SK-N-SH (cell line): Measurements from ENCODE around the gene SERPINE1. TPM values are rescaled to one million over a fixed set of nuclear protein-coding genes. Genes with fewer than 3 reads are reported as not detected.
A peak's percentile ranks its signal among the peaks of the same experiment; 100 is the strongest.

ENCODE experiments used
- CTCF ChIA-PET: fragments of 300-600, 350-600 bp; formaldehyde crosslinking; extraction: SDS; loops from one replicate; lab custom pipeline; 2021; lab: Yijun Ruan, JAX
- POLR2A ChIA-PET: fragments of 350-600 bp; sonication (Branson Sonifier 250); formaldehyde crosslinking; extraction: SDS; loops from one replicate; lab custom pipeline; 2020; ENCODE audit warnings: antibody characterized with exemption, inconsistent platforms; lab: Yijun Ruan, JAX
- DNase-seq: peaks from one replicate; pipeline ENCODE4 v3.0.0; 2012
- H2AFZ ChIP-seq: fragments of 200-600 bp; sonication (generic); 2 replicates; pipeline ENCODE4 v1.8.1; 2016; ENCODE audit warnings: antibody characterized with exemption, mild to moderate bottlenecking, low read depth
- H3F3A ChIP-seq: fragments of 200-600 bp; sonication (generic); replicated peaks from 2 replicates; pipeline ENCODE3; 2016; ENCODE audit warnings: antibody characterized with exemption, mild to moderate bottlenecking; ENCODE audit not compliant: insufficient read depth
- H3K27ac ChIP-seq, 2 experiments: fragments of 200-500 bp in 1 of 2; fragments of 200-600 bp in 1 of 2; sonication (Bioruptor generic) in 1 of 2; sonication (generic), shearing (Covaris generic) in 1 of 2; 2 replicates each; pipeline versions ENCODE4 v1.5.1 to v1.6.1; 2014 to 2016; ENCODE audit warnings: low read depth in 2 of 2, inconsistent platforms in 1 of 2, low read length in 1 of 2, mild to moderate bottlenecking in 1 of 2, mixed read lengths in 1 of 2
- H3K27me3 ChIP-seq: fragments of 200-600 bp; sonication (generic), shearing (Covaris generic); 2 replicates; pipeline ENCODE4 v1.6.1; 2016; ENCODE audit warnings: mixed run types; ENCODE audit not compliant: insufficient read depth
- H3K36me3 ChIP-seq, 2 experiments: fragments of 200-500 bp in 1 of 2; fragments of 200-600 bp in 1 of 2; sonication (Bioruptor generic) in 1 of 2; sonication (generic) in 1 of 2; replicated peaks in 1 of 2; 2 replicates each; pipeline versions ENCODE3 to v1.5.1; 2014 to 2016; ENCODE audit warnings: low read length in 1 of 2, mild to moderate bottlenecking in 1 of 2; ENCODE audit not compliant: insufficient read depth in 2 of 2, control insufficient read depth in 1 of 2
- H3K4me1 ChIP-seq, 2 experiments: fragments of 200-500 bp in 1 of 2; fragments of 200-600 bp in 1 of 2; sonication (Bioruptor generic) in 1 of 2; sonication (generic), shearing (Covaris generic) in 1 of 2; 2 replicates each; pipeline versions ENCODE4 v1.5.1 to v1.6.1; 2014 to 2016; ENCODE audit warnings: low read depth in 1 of 2, low read length in 1 of 2, mixed run types in 1 of 2; ENCODE audit not compliant: insufficient read depth in 2 of 2, control insufficient read depth in 1 of 2
- H3K4me2 ChIP-seq: fragments of 200-600 bp; sonication (generic), shearing (Covaris generic); 2 replicates; pipeline ENCODE4 v1.6.1; 2017; ENCODE audit warnings: mixed run types
- H3K4me3 ChIP-seq, 2 experiments: fragments of 200-500 bp in 1 of 2; fragments of 200-600 bp in 1 of 2; sonication (Bioruptor generic) in 1 of 2; sonication (generic), shearing (Covaris generic) in 1 of 2; 2 replicates each; pipeline versions ENCODE4 v1.5.1 to v1.8.1; 2014 to 2016; ENCODE audit warnings: low read depth in 2 of 2, inconsistent platforms in 1 of 2, low read length in 1 of 2, mild to moderate bottlenecking in 1 of 2, mixed read lengths in 1 of 2, moderate library complexity in 1 of 2
- H3K79me2 ChIP-seq: fragments of 200-600 bp; sonication (generic); 2 replicates; pipeline ENCODE4 v1.8.1; 2017; ENCODE audit warnings: mild to moderate bottlenecking; ENCODE audit not compliant: insufficient read depth
- H3K9ac ChIP-seq: fragments of 200-600 bp; sonication (generic); 2 replicates; pipeline ENCODE4 v1.6.1; 2017; ENCODE audit warnings: mixed run types
- H3K9me2 ChIP-seq: fragments of 200-600 bp; sonication (generic); 2 replicates; pipeline ENCODE4 v1.6.1; 2017; ENCODE audit warnings: mixed run types
- H3K9me3 ChIP-seq: fragments of 200-600 bp; sonication (generic); 2 replicates; pipeline ENCODE4 v1.6.1; 2017; ENCODE audit warnings: mixed run types, mild to moderate bottlenecking, moderate library complexity
- H4K20me1 ChIP-seq: fragments of 200-600 bp; sonication (generic); 2 replicates; pipeline ENCODE4 v1.6.1; 2017; ENCODE audit warnings: mild to moderate bottlenecking, mixed run types; ENCODE audit not compliant: insufficient read depth
- CHD2 ChIP-seq: fragments of 150-350 bp; IDR thresholded peaks from 2 replicates; pipeline ENCODE4 v1.6.1; 2018; ENCODE audit warnings: low read length; ENCODE audit not compliant: partially characterized antibody
- CTCF ChIP-seq: fragments of 200-600 bp; sonication (generic); IDR thresholded peaks from 2 replicates; pipeline ENCODE4 v1.6.1; 2017; ENCODE audit warnings: antibody characterized with exemption, mild to moderate bottlenecking, moderate library complexity
- ELF1 ChIP-seq: IDR thresholded peaks from 2 replicates; pipeline ENCODE4 v1.4.0; 2012
- EZH2phosphoT487 ChIP-seq: fragments of 200-600 bp; sonication (generic); IDR thresholded peaks from 2 replicates; pipeline ENCODE4 v1.6.1; 2017; ENCODE audit warnings: low read depth, mixed run types, mild to moderate bottlenecking, antibody characterized with exemption, moderate library complexity, borderline replicate concordance
- FOSL2 ChIP-seq: IDR thresholded peaks from 2 replicates; pipeline ENCODE4 v1.4.0; 2012; ENCODE audit warnings: low read depth, mild to moderate bottlenecking, moderate library complexity, borderline replicate concordance
- GATA2 ChIP-seq: sonication (generic); formaldehyde crosslinking; IDR thresholded peaks from 2 replicates; pipeline ENCODE4 v1.5.0; 2020; ENCODE audit warnings: mild to moderate bottlenecking, missing genetic modification reagents
- IRF3 ChIP-seq: fragments of 150-350 bp; IDR thresholded peaks from 2 replicates; pipeline ENCODE4 v1.6.1; 2016; ENCODE audit warnings: mild to moderate bottlenecking, low read depth, low read length
- MXI1 ChIP-seq: IDR thresholded peaks from 2 replicates; pipeline ENCODE4 v1.6.1; 2012; ENCODE audit warnings: mild to moderate bottlenecking, low read depth, low read length, improper control_type of control experiment
- NRF1 ChIP-seq: IDR thresholded peaks from 2 replicates; pipeline ENCODE4 v1.6.1; 2012; ENCODE audit warnings: low read depth, mild to moderate bottlenecking, low read length
- PBX3 ChIP-seq: IDR thresholded peaks from 2 replicates; pipeline ENCODE4; 2012
- RAD21 ChIP-seq: IDR thresholded peaks from 2 replicates; pipeline ENCODE4 v1.6.1; 2012; ENCODE audit warnings: mild to moderate bottlenecking, low read length
- RFX5 ChIP-seq: IDR thresholded peaks from 2 replicates; pipeline ENCODE4 v1.6.1; 2012; ENCODE audit warnings: mild to moderate bottlenecking, improper control_type of control experiment, low read length
- RXRA ChIP-seq: IDR thresholded peaks from 2 replicates; pipeline ENCODE4 v1.4.0; 2012; ENCODE audit warnings: low read depth, mild to moderate bottlenecking, borderline replicate concordance
- SIN3A ChIP-seq: IDR thresholded peaks from 2 replicates; pipeline ENCODE4 v1.6.1; 2012; ENCODE audit warnings: low read depth, mild to moderate bottlenecking, low read length, moderate library complexity, borderline replicate concordance
- TCF12 ChIP-seq: IDR thresholded peaks from 2 replicates; pipeline ENCODE4 v1.4.0; 2012
- TEAD4 ChIP-seq: IDR thresholded peaks from 2 replicates; pipeline ENCODE4 v1.4.0; 2012; ENCODE audit warnings: mild to moderate bottlenecking, borderline replicate concordance; ENCODE audit not compliant: insufficient read depth
- USF1 ChIP-seq: IDR thresholded peaks from 2 replicates; pipeline ENCODE4 v1.4.0; 2012; ENCODE audit warnings: low read depth, borderline replicate concordance
- YY1 ChIP-seq: IDR thresholded peaks from 2 replicates; pipeline ENCODE4 v1.4.0; 2012; ENCODE audit warnings: low read depth, mild to moderate bottlenecking
- ZBTB33 ChIP-seq: IDR thresholded peaks from 2 replicates; pipeline ENCODE4 v1.4.0; 2012; ENCODE audit warnings: low read depth, borderline replicate concordance
- WGBS: methylation state at CpG from one replicate; pipeline ENCODE4 v1.1.6; 2017; ENCODE audit warnings: low lambda C conversion rate; 5-methylcytosine and 5-hydroxymethylcytosine counted together
- polyA plus RNA-seq, 3 experiments: library from polyadenylated mRNA; depleted of rRNA; stranded (reverse); fragments of >200 nt; gene quantifications; 2 replicates each; pipeline ENCODE4 v1.2.3, GENCODE V29; 2012

The SERPINE1 gene
- polyA plus RNA-seq, 1 of the 3 experiments (the other 2 are of a cell fraction), result 4,174 TPM

- peak; percentile 63; the same call in 1 of the 2 replicates for TF ChIP-seq USF1
- TF ChIP-seq ZBTB33, result 0 out of 2 replicates have a peak, but pooled peaks have one; percentile 12
- 0 out of 2 replicates have a peak, but pooled peaks have one; percentile 11 for TF ChIP-seq PBX3
- no peak for TF ChIP-seq RXRA
- no peak for TF ChIP-seq TEAD4
- TF ChIP-seq SIN3A, result no peak
- no peak for TF ChIP-seq EZH2phosphoT487
- no peak for TF ChIP-seq RFX5
- TF ChIP-seq TCF12, result no peak
- TF ChIP-seq, all 33 proteins: peak for 9
These were observed 35.8 kb downstream of the SERPINE1 start (continued) for GRCh38 chr7:101162551-101163278.

- H3K4me3 ChIP-seq, result peak overlapping the region; percentile 55 to 56
- H3K4me2 ChIP-seq, result peak overlapping the region; percentile 98
- peaks cover 19 to 23% of the 10 kb centered on the region in 2 experiments for H3K36me3 ChIP-seq
- no peak overlapping the region for H3K9ac ChIP-seq
- H3K4me1 ChIP-seq, result peaks cover 36 to 49% of the 10 kb centered on the region in 2 experiments
- 2% methylated on average over 63 of the region's 92 CpGs for WGBS
- H3F3A ChIP-seq, result peaks cover 46% of the 10 kb centered on the region
- peak; percentile 88 for DNase-seq
- no peak overlapping the region for H2AFZ ChIP-seq
- ChIA-PET POLR2A (interaction anchor here (0.6 to 3.0 kb wide), 18 partner anchors 7 to 507 kb away, joined by 3 to 43 read pairs (median 6); partner anchors contain the start of genes ACTL6B, AP1S1, NAT16 and PLOD3), CTCF (interaction anchor here (0.5 to 3.8 kb wide), 16 partner anchors 7 to 413 kb away, joined by 3 to 21 read pairs (median 4); partner anchors contain the start of genes AP1S1, NAT16, PLOD3 and ZNHIT1)
- no peaks in the 10 kb centered on the region for H3K27me3 ChIP-seq
- peaks cover 24% of the 10 kb centered on the region for H4K20me1 ChIP-seq
- H3K27ac ChIP-seq, result peak overlapping the region in 1 of 2 experiments; percentile 94; a peak in 2 of 4 replicates
- H3K9me3 ChIP-seq, result no peaks in the 10 kb centered on the region
- no peaks in the 10 kb centered on the region for H3K79me2 ChIP-seq
- no peaks in the 10 kb centered on the region for H3K9me2 ChIP-seq
- no peak for TF ChIP-seq ELF1
- no peak for TF ChIP-seq FOSL2
- no peak for TF ChIP-seq SIN3A
- TF ChIP-seq ZBTB33, result no peak
- no peak for TF ChIP-seq RAD21
- TF ChIP-seq CHD2, result no peak
- no peak for TF ChIP-seq GATA2 (CRISPR knock-in tag)
- TF ChIP-seq MXI1, result 0 out of 2 replicates have a peak, but pooled peaks have one; percentile 28
- TF ChIP-seq IRF3, result no peak
- TF ChIP-seq YY1, result no peak
- TF ChIP-seq CTCF, result no peak
- no peak for TF ChIP-seq NRF1
These were observed 36.6 kb downstream of the SERPINE1 start for GRCh38 chr7:101163279-101164070.
